NCI-H2107 treated with DMSO at 0.1 percent for 48 hours (cell line): Measurements from ENCODE around the gene GANAB.
"Not testable (repeated sequence)": the region's sequence is repeated elsewhere in the genome, so short reads cannot be mapped to it uniquely, and the experiment has no call there.

Source experiments
- DNase-seq: peaks from one replicate; lab custom pipeline; 2025; ENCODE audit not compliant: unreplicated experiment; lab: John Stamatoyannopoulos, UW

Gene GANAB

GRCh38 chr11:62621567-62622470 lies 24.6 kb downstream of the GANAB start, which contains the start of gene B3GAT3:
TSS of gene B3GAT3 (minus strand) at chr11:62621986. CDS start at chr11:62621947, 39 bp downstream.
- DNase-seq: peak; percentile 89

- no peak for DNase-seq
Observed at GRCh38 chr11:62621027-62621566, 25.3 kb downstream of the GANAB start.

GRCh38 chr11:62616957-62617356 lies 29.5 kb downstream of the GANAB start:
- DNase-seq: not testable (repeated sequence)

GRCh38 chr11:62615521-62615920 lies 30.9 kb downstream of the GANAB start:
- DNase-seq: no peak

- no peak for DNase-seq
Observed at GRCh38 chr11:62614275-62614674, 32.1 kb downstream of the GANAB start.

- no peak for DNase-seq
Observed at GRCh38 chr11:62613291-62613778, 33.1 kb downstream of the GANAB start.

GRCh38 chr11:62612366-62613290 lies 33.8 kb downstream of the GANAB start, which contains the start of the genes EML3 and ROM1:
TSS of gene EML3 (minus strand) at chr11:62612775. CDS start at chr11:62612457, 318 bp downstream.
TSS of gene ROM1 (plus strand) at chr11:62613257. CDS start at chr11:62613282, 25 bp downstream.
- DNase-seq: no peak

- DNase-seq: no peak
Observed at GRCh38 chr11:62611705-62612365, 34.6 kb downstream of the GANAB start.

GRCh38 chr11:62610814-62611704 lies 35.4 kb downstream of the GANAB start:
- no peak for DNase-seq

GRCh38 chr11:62610403-62610802 lies 36.0 kb downstream of the GANAB start:
- no peak for DNase-seq

GRCh38 chr11:62608776-62609175 lies 37.6 kb downstream of the GANAB start:
- DNase-seq: no peak

- DNase-seq: no peak
Observed at GRCh38 chr11:62607714-62608113, 38.7 kb downstream of the GANAB start.

GRCh38 chr11:62605902-62606301 lies 40.5 kb downstream of the GANAB start:
- no peak for DNase-seq

- DNase-seq: no peak
Observed at GRCh38 chr11:62605467-62605866, 40.9 kb downstream of the GANAB start.

- DNase-seq: peak; percentile 17
Observed at GRCh38 chr11:62604460-62605120, 41.8 kb downstream of the GANAB start.

GRCh38 chr11:62603776-62604299 lies 42.6 kb downstream of the GANAB start:
- DNase-seq: no peak

- no peak for DNase-seq
Observed at GRCh38 chr11:62603072-62603408, 43.4 kb downstream of the GANAB start.

GRCh38 chr11:62602141-62603071 lies 44.0 kb downstream of the GANAB start:
- DNase-seq: no peak
